HG03442 (cell line): ENCODE data around the gene RASSF10.
"Not testable (repeated sequence)": the region's sequence is repeated elsewhere in the genome, so short reads cannot be mapped to it uniquely, and the experiment has no call there.

ENCODE experiments used
- ATAC-seq: cut with Tn5 transposase; IDR thresholded peaks from one replicate; pipeline ENCODE4 v1.9.1; 2021; ENCODE audit warnings: mild to moderate bottlenecking, moderate library complexity; ENCODE audit not compliant: unreplicated experiment

Gene RASSF10

GRCh38 chr11:13019313-13019712 lies 10.2 kb downstream of the RASSF10 start:
- no peak for ATAC-seq

DNA sequence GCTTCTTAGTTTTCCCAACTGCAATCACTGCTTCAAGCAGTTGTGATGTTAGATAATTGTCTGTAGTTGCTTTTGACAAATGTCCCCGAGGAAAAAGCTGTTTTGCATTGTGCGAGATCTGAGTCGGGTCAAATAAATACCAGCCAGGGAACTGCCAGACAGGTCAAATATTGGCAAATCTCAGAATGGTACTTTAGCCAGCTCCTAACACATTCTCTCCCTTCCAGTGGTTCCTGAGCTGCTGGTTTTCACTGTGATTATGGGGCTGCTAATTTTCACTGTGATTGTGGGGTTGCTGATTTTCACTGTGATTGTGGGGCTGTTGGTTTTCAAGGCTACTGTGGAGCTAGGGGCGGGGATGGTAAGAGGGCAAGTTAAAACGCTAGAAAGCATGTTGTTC lies 14.3 kb downstream of the RASSF10 start:
- no peak for ATAC-seq

DNA sequence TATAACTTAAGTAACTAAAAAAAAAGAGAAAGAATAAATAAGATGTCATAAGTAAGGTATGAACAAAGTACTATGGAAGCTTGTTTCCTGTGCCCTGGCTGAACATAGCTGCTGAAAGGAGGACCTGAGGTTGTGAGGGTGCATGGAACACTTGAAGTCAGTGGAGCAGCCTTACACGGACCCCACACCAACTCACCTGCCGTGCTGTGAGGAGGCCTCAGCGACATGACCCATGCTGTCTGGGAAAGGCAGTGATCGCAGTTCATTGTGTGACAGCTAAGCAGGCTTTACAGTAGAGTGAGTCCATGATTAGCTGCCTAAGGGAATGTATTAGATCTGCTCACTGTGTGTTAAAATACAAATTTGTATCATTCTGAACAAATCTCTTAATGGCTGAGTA lies 17.6 kb downstream of the RASSF10 start:
- ATAC-seq = no peak

DNA sequence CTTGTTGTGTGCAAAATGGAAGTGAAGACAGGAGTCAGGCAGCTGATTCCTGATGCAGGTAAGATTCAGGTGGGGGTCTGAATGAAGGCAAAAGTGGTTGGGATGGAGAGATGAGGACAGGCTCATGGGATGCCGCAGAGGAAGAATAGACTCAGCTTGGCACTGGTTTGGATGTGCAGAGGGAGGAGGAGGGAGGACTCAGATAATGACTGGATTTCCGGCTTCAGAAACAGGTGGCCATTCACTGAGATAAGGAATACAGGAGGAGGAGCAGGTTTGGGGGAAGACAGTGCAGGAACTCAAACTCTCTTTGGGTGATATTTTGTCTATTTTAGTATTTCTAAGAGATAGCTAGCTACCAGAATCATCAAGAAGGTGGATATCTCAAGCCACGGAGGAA lies 19.2 kb downstream of the RASSF10 start:
- ATAC-seq = no peak

DNA sequence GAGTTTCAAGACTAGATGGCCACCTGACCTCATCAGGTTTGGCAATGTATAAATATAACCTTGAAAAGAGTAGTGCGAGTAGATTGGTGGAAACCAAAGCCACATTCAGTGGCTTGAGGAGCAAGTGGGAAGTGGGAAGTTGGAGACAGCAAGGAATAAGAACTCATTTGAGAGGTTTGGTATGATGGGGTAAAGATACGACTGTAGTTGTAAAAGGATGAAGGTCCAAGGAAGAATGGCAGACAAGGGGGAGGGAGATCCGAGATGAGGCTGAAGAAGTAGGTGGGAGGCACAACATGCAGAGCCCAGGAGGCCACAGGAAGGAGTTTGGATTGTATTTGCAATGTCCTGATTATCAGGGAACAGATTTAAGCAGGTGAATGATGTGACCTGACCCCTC lies 20.8 kb downstream of the RASSF10 start:
- ATAC-seq = no peak

GRCh38 chr11:13030857-13031256 lies 21.7 kb downstream of the RASSF10 start:
- no peak for ATAC-seq

GRCh38 chr11:13031349-13031748 lies 22.2 kb downstream of the RASSF10 start:
- ATAC-seq = no peak

GRCh38 chr11:13033760-13034533 lies 24.8 kb downstream of the RASSF10 start:
- ATAC-seq = no peak

DNA sequence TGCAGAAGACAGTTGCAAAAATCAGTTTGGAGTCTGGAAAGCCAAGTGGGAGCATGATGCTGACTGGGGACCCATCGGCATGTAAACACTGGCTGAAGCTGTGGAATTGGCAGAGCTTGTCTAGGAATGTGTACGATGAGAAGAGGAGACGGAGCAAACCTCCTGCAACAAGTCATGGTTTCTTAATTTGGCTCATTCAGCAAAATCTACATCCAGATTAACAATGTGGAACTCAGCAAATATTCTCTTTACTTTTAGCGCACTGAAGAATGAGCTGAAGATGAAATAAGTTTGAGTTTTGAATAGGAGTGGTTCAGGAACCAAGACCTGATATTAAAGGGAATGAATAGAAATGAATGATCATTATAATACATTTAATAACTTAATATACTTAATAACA lies 26.6 kb downstream of the RASSF10 start:
- no peak for ATAC-seq

GRCh38 chr11:13036235-13036634 lies 27.1 kb downstream of the RASSF10 start:
- no peak for ATAC-seq

- no peak for ATAC-seq
Measured at GRCh38 chr11:13038366-13038765, 29.2 kb downstream of the RASSF10 start.

DNA sequence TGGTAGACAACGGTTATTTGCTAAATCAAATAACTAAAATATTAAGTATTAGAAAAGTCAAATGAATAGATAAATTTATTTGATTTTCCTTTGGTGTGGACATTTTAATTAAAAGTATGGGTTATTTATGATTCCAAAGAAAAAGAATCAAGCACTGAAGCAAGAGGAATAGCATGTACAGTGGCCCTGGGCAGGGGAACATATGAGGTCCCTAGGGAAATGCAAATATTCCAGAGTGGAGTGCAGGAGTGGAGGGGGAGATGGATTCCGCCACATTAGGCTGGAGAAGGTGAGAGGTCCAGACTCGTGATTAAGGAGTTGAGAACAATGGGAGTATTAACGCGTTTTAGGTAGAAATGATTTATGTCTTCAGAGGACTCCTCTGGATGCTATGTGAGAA lies 30.0 kb downstream of the RASSF10 start:
- ATAC-seq = no peak

GRCh38 chr11:13040969-13041561 lies 31.9 kb downstream of the RASSF10 start:
- no peak for ATAC-seq

DNA sequence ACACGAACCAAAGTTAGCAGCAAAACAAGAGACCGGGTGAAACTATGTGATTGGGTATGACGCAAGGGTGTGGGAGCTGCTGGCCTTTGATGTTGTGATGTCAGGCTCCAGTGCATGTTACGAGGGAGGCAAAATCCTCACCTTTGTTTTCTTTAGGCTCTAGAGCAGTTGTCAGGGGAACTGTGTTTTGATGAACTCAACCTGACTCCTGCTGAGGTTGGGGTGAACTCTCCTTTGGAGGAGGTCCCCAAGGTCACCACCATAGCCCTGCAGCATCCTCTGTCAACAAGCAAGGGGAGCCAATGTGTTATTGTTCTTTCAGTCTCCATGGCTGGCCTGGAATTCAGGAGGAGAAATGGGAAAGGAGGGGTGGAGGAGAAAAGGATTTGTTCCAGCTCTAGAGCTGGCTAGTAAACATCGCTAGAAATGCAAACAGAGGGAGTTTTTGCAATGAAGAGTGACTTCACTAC lies 33.8 kb downstream of the RASSF10 start:
- ATAC-seq = no peak

GRCh38 chr11:13043912-13044628 lies 35.0 kb downstream of the RASSF10 start:
- no peak for ATAC-seq

DNA sequence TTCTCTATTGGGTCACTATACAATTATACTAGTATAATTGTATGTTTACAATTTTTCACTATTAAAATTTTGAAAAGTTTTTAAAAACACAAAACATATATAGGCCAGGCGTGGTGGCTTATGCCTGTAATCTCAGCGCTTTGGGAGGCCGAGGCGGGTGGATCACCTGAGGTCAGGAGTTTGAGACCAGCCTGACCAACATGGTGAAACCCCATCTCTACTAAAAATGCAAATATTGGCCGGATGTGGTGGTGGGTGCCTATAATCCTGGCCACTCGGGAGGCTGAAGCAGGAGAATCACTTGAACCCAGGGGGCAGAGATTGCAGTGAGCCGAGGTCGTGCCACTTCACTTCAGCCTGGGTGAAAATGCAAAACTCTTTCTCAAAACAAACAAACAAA lies 36.0 kb downstream of the RASSF10 start:
- not testable (repeated sequence) for ATAC-seq

- no peak for ATAC-seq
Measured at GRCh38 chr11:13045734-13046133, 36.6 kb downstream of the RASSF10 start.

DNA sequence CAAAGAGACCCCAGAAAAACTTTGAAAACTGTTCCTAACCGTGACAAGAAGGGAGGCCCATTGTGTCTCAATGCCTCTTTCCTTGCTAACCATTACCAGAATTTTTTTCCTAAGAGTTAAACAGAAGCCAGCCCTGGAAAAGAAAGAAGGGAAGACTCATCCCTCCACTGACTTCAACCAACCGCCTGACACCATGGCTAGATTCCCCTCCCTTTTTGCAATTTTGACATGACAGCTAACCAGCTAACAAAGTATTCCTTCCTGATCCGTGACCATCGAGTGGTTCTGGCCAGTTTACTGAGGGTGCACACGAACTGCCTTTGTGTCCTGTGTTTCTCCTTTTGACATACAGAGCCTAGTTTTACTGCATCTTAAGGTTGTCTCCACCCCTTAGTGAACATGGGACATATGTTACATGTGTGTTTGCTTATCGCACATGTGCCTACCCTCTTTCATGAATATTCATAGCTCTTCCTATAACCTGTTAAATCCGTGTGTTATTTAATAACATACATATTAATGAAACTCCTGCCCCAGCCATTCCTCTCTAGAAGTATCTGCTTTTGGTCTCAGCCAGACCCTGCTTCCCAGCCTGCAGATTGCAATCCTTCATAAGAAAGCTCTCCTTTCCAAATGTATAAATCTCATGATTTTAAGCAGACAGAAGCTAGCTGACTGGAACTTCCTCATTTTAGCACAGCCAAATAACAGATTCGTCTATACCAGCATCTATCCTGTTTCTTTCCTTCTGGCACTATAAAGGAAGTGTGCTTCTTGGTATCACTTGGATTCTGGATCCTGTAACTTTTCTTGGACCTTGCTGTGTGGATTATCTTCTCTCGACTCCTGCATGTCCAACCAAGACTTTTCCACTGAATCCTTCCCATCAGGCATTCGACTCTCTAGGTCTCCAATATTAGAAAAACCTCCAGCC lies 37.8 kb downstream of the RASSF10 start:
- ATAC-seq = no peak

GRCh38 chr11:13047884-13048283 lies 38.8 kb downstream of the RASSF10 start:
- no peak for ATAC-seq

DNA sequence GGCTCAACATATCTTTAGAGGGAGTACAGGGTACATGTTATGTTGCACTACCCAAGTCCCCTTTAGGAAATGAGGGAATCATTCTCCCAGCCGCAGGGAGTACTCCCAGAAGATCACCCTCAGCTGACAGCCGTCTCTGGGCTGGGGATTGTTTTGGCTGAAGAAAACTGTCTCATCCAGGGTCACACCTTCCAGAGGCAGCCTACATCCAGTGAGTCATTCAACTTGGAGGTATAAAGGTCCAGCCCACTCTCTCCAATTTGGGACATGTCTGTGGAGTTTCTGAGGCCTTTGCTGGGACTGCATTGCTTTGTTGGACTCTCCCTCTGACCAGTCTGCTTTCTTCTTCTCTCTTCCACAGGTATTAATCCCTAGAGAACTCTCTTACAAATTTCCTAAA lies 42.1 kb downstream of the RASSF10 start:
- ATAC-seq = no peak

DNA sequence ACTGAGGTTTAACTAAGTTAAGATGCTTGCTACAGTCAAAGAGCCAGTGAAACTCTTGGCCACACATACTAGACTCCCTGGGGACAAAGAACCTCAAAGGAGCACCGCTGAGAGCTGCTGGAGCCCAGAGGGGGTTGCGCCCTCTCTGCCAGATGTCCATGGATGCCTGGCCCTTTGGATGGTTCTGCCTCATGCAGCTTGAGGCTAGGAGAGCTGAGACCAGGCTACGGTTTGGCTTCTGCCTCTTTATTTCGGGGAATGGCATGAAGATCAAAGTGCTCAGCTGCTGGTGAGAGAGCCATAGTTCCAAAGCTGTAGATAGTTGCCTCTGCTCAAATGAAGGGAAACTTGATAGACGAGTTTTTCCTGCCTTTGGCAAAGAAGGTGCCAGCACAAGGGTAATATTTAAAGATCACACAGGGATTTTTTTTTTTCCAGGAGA lies 43.0 kb downstream of the RASSF10 start:
- no peak for ATAC-seq
